Spinal cord (tissue), 10 donors: ENCODE results near the gene PCGF2. TPM values are rescaled to one million over a fixed set of nuclear protein-coding genes. Genes with fewer than 3 reads are reported as not detected.
A peak's percentile ranks its signal among the peaks of the same experiment; 100 is the strongest.

Source experiments
- DNase-seq, 6 donors: peaks; one replicate each; pipeline versions ENCODE4 v3.0.0 to v3.0.0-alpha.2; 2013 to 2015; ENCODE audit warnings: low spot score in 6 of 6, low read depth in 4 of 6
- H3K27ac ChIP-seq: one replicate; pipeline ENCODE4 v1.5.1; 2013; ENCODE audit warnings: low read depth, low read length, control low read depth
- H3K27me3 ChIP-seq: one replicate; pipeline ENCODE4 v1.6.1; 2013; ENCODE audit warnings: low read length; ENCODE audit not compliant: control insufficient read depth, insufficient read depth
- H3K36me3 ChIP-seq: one replicate; pipeline ENCODE4 v1.6.1; 2013; ENCODE audit warnings: low read length; ENCODE audit not compliant: control insufficient read depth, insufficient read depth
- H3K4me1 ChIP-seq: one replicate; pipeline ENCODE4 v1.6.1; 2013; ENCODE audit warnings: low read length; ENCODE audit not compliant: control insufficient read depth, insufficient read depth
- H3K4me3 ChIP-seq: one replicate; pipeline ENCODE4 v1.5.1; 2013; ENCODE audit warnings: low read depth, low read length, control low read depth
- H3K9me3 ChIP-seq: one replicate; pipeline ENCODE4 v1.6.1; 2013; ENCODE audit warnings: low read length; ENCODE audit not compliant: control insufficient read depth, insufficient read depth
- WGBS: methylation state at CpG from one replicate; pipeline ENCODE4 v1.1.5; 2013; ENCODE audit warnings: missing lambda C conversion rate; ENCODE audit not compliant: insufficient coverage; 5-methylcytosine and 5-hydroxymethylcytosine counted together
- polyA plus RNA-seq, 2 donors: library from polyadenylated mRNA; unstranded; fragments of 120-200 nt; gene quantifications; one replicate each; pipeline ENCODE4 v1.2.1, GENCODE V29; 2013; ENCODE audit not compliant: insufficient read length in 2 of 2
- total RNA-seq, 2 donors: library from RNA; depleted of rRNA in 1 of 2; stranded (reverse); fragments of 120-200 nt in 1 of 2; fragments of >200 nt in 1 of 2; gene quantifications; one replicate each; pipeline versions ENCODE4 v1.2.3 to v1.2.4, GENCODE V29; 2013 to 2014
- donor health status: healthy.

PCGF2 gene
- total and polyA plus RNA-seq, 4 donors = 9.1 to 110 (median 61.1) TPM

DNA sequence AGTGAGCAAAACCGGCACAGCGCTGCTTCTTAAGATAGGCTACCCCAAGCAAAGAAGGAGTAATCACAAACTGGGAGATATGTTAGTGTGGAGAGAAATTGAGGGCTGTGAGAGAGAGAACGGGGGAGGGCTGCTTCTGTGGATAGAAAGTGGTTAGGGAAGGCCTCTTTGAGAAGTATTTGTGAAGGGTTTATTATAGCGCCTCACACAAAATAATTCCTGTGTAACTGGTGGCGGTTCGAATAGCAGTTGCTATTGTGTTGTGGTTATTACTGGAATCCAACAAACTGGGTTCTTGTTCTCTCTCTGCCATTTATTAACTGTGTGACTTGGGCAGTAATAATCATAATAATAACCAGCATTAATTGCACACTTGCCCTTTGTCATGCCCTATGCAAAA is 27.2 kb downstream of the PCGF2 start:
- 89% methylated on average over 4 of the region's 6 CpGs for WGBS
- no peaks in the 10 kb centered on the region for H3K9me3 ChIP-seq
- no peak for DNase-seq
- H3K27me3 ChIP-seq = no peaks in the 10 kb centered on the region
- peaks cover 43% of the 10 kb centered on the region for H3K4me1 ChIP-seq
- H3K4me3 ChIP-seq = no peak overlapping the region
- peak overlapping the region; percentile 58 for H3K27ac ChIP-seq
- peaks cover 81% of the 10 kb centered on the region for H3K36me3 ChIP-seq

DNA sequence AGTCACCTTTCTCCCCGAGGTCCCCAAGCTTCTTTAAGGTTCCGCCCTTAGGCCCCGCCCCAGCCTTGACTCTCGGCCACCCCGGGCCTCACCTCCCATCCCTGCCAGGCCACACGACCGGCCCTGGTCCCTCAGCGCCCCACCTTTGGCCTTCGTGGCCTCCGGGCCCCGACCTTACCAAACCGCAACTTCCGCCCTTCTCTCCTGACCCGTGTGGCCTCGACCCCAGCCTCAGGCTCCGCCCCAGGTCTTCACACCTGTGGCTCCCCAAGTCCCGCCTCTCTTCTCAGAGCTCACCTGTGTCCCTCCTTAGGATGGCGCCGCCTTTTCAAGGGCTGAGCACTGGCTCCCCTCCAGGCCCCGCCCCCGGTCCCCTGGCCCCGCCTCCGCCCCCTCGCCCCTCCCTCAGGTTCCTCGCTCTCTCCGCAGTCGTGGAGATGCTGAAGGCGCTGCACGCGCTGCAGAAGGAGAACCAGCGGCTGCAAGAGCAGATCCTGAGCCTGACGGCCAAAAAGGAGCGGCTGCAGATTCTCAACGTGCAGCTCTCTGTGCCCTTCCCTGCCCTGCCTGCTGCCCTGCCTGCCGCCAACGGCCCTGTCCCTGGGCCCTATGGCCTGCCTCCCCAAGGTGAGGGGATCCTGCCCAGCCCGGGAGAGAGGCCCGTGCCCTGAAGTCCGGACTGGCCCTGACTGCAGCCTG is 28.0 kb downstream of the PCGF2 start:
- Histone ChIP-seq H3K27ac (peak overlapping the region; percentile 58), H3K4me1 (peaks cover 36% of the 10 kb centered on the region), H3K36me3 (peaks cover 83% of the 10 kb centered on the region), H3K4me3 (no peak overlapping the region), H3K9me3 (no peaks in the 10 kb centered on the region), H3K27me3 (no peaks in the 10 kb centered on the region)
- WGBS = 56% methylated on average over 31 of the region's 39 CpGs
- DNase-seq = peak in 1 of 6 donors; percentile 40

GRCh38 chr17:38719289-38719942 is 28.7 kb downstream of the PCGF2 start:
- WGBS = 72% methylated on average over 25 of the region's 29 CpGs

DNA sequence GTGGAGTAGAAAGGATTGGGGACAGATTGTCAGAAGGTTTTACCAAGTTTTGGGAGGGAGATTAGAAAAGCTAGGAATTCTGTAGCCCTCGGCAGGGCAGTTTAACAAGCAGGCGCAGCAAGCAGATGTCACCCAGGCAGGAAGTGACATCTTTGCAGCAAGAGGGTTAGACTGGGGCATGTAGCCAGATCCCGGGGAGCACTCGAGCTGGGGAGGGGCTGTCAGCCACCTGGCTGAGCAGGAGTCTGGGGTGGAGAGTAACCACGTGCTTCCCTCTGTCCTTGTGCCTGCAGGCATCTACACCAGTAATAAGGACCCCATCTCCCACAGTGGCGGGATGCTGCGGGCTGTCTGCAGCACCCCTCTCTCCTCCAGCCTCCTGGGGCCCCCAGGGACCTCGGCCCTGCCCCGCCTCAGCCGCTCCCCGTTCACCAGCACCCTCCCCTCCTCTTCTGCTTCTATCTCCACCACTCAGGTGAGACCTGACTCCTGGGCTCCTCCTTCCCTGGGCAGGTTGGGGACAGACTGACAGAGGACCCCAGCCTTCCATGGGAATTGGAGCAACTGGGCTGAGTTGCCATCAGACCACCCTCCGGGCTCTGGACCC is 30.9 kb downstream of the PCGF2 start:
- Histone ChIP-seq H3K4me1 (peaks cover 20% of the 10 kb centered on the region), H3K9me3 (no peaks in the 10 kb centered on the region), H3K36me3 (peaks cover 95% of the 10 kb centered on the region), H3K27me3 (no peaks in the 10 kb centered on the region), H3K27ac (no peak overlapping the region), H3K4me3 (no peak overlapping the region)
- 93% methylated on average over 10 of the region's 12 CpGs for WGBS
- no peak for DNase-seq

More at GRCh38 chr17:38719289-38719942, 28.7 kb downstream of the PCGF2 start:
- Histone ChIP-seq H3K9me3 (no peaks in the 10 kb centered on the region), H3K4me3 (no peak overlapping the region), H3K36me3 (peaks cover 84% of the 10 kb centered on the region), H3K27ac (no peak overlapping the region), H3K4me1 (peaks cover 29% of the 10 kb centered on the region), H3K27me3 (no peaks in the 10 kb centered on the region)
- no peak for DNase-seq

DNA sequence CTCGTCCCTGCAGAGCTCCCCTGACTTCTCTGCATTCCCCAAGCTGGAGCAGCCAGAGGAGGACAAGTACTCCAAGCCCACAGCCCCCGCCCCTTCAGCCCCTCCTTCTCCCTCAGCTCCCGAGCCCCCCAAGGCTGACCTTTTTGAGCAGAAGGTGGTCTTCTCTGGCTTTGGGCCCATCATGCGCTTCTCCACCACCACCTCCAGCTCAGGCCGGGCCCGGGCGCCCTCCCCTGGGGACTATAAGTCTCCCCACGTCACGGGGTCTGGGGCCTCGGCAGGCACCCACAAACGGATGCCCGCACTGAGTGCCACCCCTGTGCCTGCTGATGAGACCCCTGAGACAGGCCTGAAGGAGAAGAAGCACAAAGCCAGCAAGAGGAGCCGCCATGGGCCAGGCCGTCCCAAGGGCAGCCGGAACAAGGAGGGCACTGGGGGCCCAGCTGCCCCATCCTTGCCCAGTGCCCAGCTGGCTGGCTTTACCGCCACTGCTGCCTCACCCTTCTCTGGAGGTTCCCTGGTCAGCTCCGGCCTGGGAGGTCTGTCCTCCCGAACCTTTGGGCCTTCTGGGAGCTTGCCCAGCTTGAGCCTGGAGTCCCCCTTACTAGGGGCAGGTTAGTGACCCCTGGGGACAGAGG is 31.6 kb downstream of the PCGF2 start:
- Histone ChIP-seq H3K9me3 (no peaks in the 10 kb centered on the region), H3K36me3 (peaks cover 95% of the 10 kb centered on the region), H3K4me3 (no peak overlapping the region), H3K27me3 (no peaks in the 10 kb centered on the region), H3K4me1 (peaks cover 16% of the 10 kb centered on the region), H3K27ac (no peak overlapping the region)
- 85% methylated on average over 14 of the region's 18 CpGs for WGBS
- DNase-seq = no peak

GRCh38 chr17:38715216-38715943 is 32.8 kb downstream of the PCGF2 start:
- no peaks in the 10 kb centered on the region for H3K9me3 ChIP-seq
- peaks cover 94% of the 10 kb centered on the region for H3K36me3 ChIP-seq
- peaks cover 12% of the 10 kb centered on the region for H3K4me1 ChIP-seq
- no peak overlapping the region for H3K4me3 ChIP-seq
- WGBS = 94% methylated on average over 4 of the region's 9 CpGs
- H3K27me3 ChIP-seq = no peaks in the 10 kb centered on the region
- no peak for DNase-seq
- H3K27ac ChIP-seq = no peak overlapping the region

- peaks cover 94% of the 10 kb centered on the region for H3K36me3 ChIP-seq
Measured at GRCh38 chr17:38713456-38714075, 34.6 kb downstream of the PCGF2 start.

GRCh38 chr17:38712593-38712992 is 35.5 kb downstream of the PCGF2 start:
- DNase-seq = no peak
- Histone ChIP-seq H3K4me1 (peaks cover 2% of the 10 kb centered on the region), H3K4me3 (no peak overlapping the region), H3K27me3 (no peaks in the 10 kb centered on the region), H3K9me3 (no peaks in the 10 kb centered on the region), H3K36me3 (peaks cover 91% of the 10 kb centered on the region), H3K27ac (no peak overlapping the region)
- 90% methylated on average over 2 of the region's 10 CpGs for WGBS

More at GRCh38 chr17:38713456-38714075, 34.6 kb downstream of the PCGF2 start:
- no peak for DNase-seq
- Histone ChIP-seq H3K27ac (no peak overlapping the region), H3K9me3 (no peaks in the 10 kb centered on the region), H3K4me1 (no peaks in the 10 kb centered on the region), H3K27me3 (no peaks in the 10 kb centered on the region), H3K4me3 (no peak overlapping the region)
- 71% methylated on average over 7 of the region's 11 CpGs for WGBS
